ENCODE data around the gene PRUNE1. TPM values are rescaled to one million over a fixed set of nuclear protein-coding genes. Genes with fewer than 3 reads are reported as not detected.

Gene PRUNE1
- polyA plus RNA-seq, 3 donors, result 49.1 to 51.8 (median 50.2) TPM

- DNase-seq (ENCODE audit: low read depth in 3 of 3, low spot score in 2 of 3), result peak; percentile 85 to 96 (median 92)
Observed at GRCh38 chr1:151070474-151071276, 62.4 kb downstream of the PRUNE1 start, which contains the start of gene GABPB2. Gene GABPB2 (plus strand): TSS chr1:151070761. CDS start chr1:151088190, 17,429 bp downstream.

DNA sequence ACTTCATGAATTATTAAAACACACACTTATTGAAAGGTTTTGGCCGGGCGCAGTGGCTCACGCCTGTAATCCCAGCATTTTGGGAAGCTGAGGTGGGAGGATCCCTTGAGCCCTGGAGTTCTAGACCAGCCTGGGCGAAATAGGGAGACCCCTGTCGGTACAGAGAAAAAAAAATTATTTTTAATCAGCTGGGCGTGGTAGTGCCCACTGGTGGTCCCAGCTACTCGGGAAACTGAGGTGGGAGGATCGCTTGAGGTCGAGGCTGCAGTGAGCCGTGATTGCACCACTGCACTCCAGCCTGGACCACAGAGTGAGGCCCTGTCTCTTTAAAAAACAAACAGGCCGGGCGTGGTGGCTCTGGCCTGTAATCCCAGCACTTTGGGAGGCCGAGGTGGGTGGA lies 64.0 kb downstream of the PRUNE1 start:
- DNase-seq (ENCODE audit: low read depth in 3 of 3, low spot score in 2 of 3), result no peak

Other genes with a start within 250 kb of the PRUNE1 start
- gene CTSS, start 242.7 kb upstream of the PRUNE1 start, polyA plus RNA-seq (ENCODE audit: insufficient read length in 3 of 3), result 10 to 100 TPM; 12.0 to 14.3 (median 14.0) TPM
- gene CTSK, start 200.2 kb upstream of the PRUNE1 start, polyA plus RNA-seq (ENCODE audit: insufficient read length in 3 of 3), result 10 to 100 TPM; 15.7 to 29.3 (median 26.8) TPM
- gene ARNT, start 131.8 kb upstream of the PRUNE1 start, polyA plus RNA-seq (ENCODE audit: insufficient read length in 3 of 3), result 10 to 100 TPM; 54.9 to 56.9 (median 56.6) TPM
- gene CTXND2, start 121.3 kb upstream of the PRUNE1 start, polyA plus RNA-seq (ENCODE audit: insufficient read length in 3 of 3), result under 1 TPM in 2 of 3 donors, not detected in 1; 0.12 to 0.21 TPM
- gene SETDB1, start 82.1 kb upstream of the PRUNE1 start, polyA plus RNA-seq (ENCODE audit: insufficient read length in 3 of 3), result 10 to 100 TPM; 77.4 to 90.5 (median 84.1) TPM
- 100 to 1,000 TPM; 297 to 304 (median 298) TPM for gene CERS2, start 33.6 kb upstream of the PRUNE1 start, polyA plus RNA-seq (ENCODE audit: insufficient read length in 3 of 3)
- gene ANXA9, start 26.2 kb upstream of the PRUNE1 start, polyA plus RNA-seq (ENCODE audit: insufficient read length in 3 of 3), result 10 to 100 TPM; 12.4 to 16.7 (median 15.3) TPM
- gene MINDY1, start 1.5 kb upstream of the PRUNE1 start, polyA plus RNA-seq (ENCODE audit: insufficient read length in 3 of 3), result 10 to 100 TPM; 38.4 to 41.3 (median 39.3) TPM
- 1 to 10 TPM; 1.0 to 2.5 (median 1.7) TPM for gene BNIPL, start 28.1 kb downstream of the PRUNE1 start, polyA plus RNA-seq (ENCODE audit: insufficient read length in 3 of 3)
- gene C1orf56, start 39.3 kb downstream of the PRUNE1 start, polyA plus RNA-seq (ENCODE audit: insufficient read length in 3 of 3), result 10 to 100 TPM; 11.1 to 11.5 (median 11.3) TPM
- gene CDC42SE1, start 51.2 kb downstream of the PRUNE1 start, polyA plus RNA-seq (ENCODE audit: insufficient read length in 3 of 3), result 10 to 100 TPM; 73.6 to 76.2 (median 73.8) TPM
- gene MLLT11, start 51.9 kb downstream of the PRUNE1 start, polyA plus RNA-seq (ENCODE audit: insufficient read length in 3 of 3), result 10 to 100 TPM; 23.5 to 25.4 (median 25.1) TPM
- gene GABPB2, start 62.3 kb downstream of the PRUNE1 start, polyA plus RNA-seq (ENCODE audit: insufficient read length in 3 of 3), result 10 to 100 TPM; 10.2 to 11.0 (median 10.7) TPM
- gene SEMA6C, start 138.2 kb downstream of the PRUNE1 start, polyA plus RNA-seq (ENCODE audit: insufficient read length in 3 of 3), result 10 to 100 TPM; 20.9 to 22.8 (median 22.3) TPM
- gene TNFAIP8L2, start 148.2 kb downstream of the PRUNE1 start, polyA plus RNA-seq (ENCODE audit: insufficient read length in 3 of 3), result 1 to 10 TPM; 1.2 to 1.5 (median 1.3) TPM
- gene LYSMD1, start 157.5 kb downstream of the PRUNE1 start, polyA plus RNA-seq (ENCODE audit: insufficient read length in 3 of 3), result 10 to 100 TPM; 17.1 to 21.9 (median 18.1) TPM
- 10 to 100 TPM; 37.6 to 38.8 (median 38.5) TPM for gene SCNM1, start 157.7 kb downstream of the PRUNE1 start, polyA plus RNA-seq (ENCODE audit: insufficient read length in 3 of 3)
- 1 to 10 TPM in 1 of 3 donors, under 1 TPM in 2; 0.48 to 1.0 (median 0.64) TPM for gene TMOD4, start 167.5 kb downstream of the PRUNE1 start, polyA plus RNA-seq (ENCODE audit: insufficient read length in 3 of 3)
- 10 to 100 TPM; 71.1 to 75.7 (median 73.5) TPM for gene VPS72, start 181.7 kb downstream of the PRUNE1 start, polyA plus RNA-seq (ENCODE audit: insufficient read length in 3 of 3)
- 10 to 100 TPM; 64.0 to 71.3 (median 65.4) TPM for gene PIP5K1A, start 190.1 kb downstream of the PRUNE1 start, polyA plus RNA-seq (ENCODE audit: insufficient read length in 3 of 3)
- 100 to 1,000 TPM; 170 to 184 (median 183) TPM for gene PSMD4, start 246.3 kb downstream of the PRUNE1 start, polyA plus RNA-seq (ENCODE audit: insufficient read length in 3 of 3)